C4-2B (cell line): Measurements from ENCODE around the gene NXPH3.

ENCODE experiments used
- H3K27ac ChIP-seq: fragments of 450-650 bp; 2 replicates; pipeline ENCODE4 v1.5.1; 2017
- CTCF ChIP-seq: fragments of 450-650 bp; conservative IDR thresholded peaks from 2 replicates; pipeline ENCODE4 v1.5.1; 2017; ENCODE audit warnings: mild to moderate bottlenecking
- ZFX ChIP-seq: fragments of 450-650 bp; IDR thresholded peaks from 2 replicates; pipeline ENCODE4 v1.6.1; 2017

Gene NXPH3

DNA sequence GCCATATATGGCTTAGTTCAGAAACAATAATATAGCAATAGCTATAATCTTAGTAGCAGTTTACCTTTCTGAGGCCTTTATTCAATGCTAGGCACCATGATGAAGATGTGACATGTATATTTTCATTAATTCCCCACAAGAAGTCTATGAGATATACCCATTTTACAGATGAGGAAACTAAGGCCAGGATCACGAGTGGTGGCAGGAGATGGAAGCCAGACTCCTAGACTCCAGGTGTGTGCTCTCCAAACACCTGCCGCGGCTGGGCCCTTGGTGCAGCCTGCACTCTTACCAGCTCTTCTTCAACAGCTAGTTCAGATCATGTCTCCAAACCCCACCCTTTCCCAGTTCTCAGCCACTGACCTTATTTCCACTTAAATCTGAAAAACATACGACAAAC is 15.2 kb downstream of the NXPH3 start:
- no peak for TF ChIP-seq ZFX
- no peak overlapping the region for H3K27ac ChIP-seq

DNA sequence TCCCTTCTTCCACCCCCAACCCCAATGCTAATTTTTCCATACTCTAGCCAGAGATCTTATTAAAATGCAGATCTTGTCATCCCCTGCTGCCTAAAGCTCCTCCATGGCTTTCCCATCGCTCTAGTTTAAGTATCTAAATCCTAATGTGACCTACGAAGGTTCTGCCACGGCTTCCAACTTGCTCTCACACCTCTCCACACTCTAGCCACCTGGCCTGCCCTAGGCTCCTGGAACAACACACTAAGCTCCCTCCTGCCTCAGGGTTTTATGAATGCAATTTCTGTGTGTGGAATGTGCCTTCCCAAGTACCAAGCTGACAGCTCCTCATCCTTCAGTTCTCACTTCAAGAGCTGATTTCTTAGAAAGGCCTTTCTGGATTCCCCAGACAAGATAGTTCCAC is 16.6 kb downstream of the NXPH3 start:
- TF ChIP-seq CTCF = no peak
- no peak for TF ChIP-seq ZFX
- H3K27ac ChIP-seq = no peak overlapping the region

GRCh38 chr17:49595328-49595727 is 19.7 kb downstream of the NXPH3 start:
- H3K27ac ChIP-seq = no peak overlapping the region
- TF ChIP-seq ZFX (no peak), CTCF (no peak)

GRCh38 chr17:49595980-49596379 is 20.3 kb downstream of the NXPH3 start:
- no peak for TF ChIP-seq CTCF
- no peak for TF ChIP-seq ZFX
- H3K27ac ChIP-seq = no peak overlapping the region

DNA sequence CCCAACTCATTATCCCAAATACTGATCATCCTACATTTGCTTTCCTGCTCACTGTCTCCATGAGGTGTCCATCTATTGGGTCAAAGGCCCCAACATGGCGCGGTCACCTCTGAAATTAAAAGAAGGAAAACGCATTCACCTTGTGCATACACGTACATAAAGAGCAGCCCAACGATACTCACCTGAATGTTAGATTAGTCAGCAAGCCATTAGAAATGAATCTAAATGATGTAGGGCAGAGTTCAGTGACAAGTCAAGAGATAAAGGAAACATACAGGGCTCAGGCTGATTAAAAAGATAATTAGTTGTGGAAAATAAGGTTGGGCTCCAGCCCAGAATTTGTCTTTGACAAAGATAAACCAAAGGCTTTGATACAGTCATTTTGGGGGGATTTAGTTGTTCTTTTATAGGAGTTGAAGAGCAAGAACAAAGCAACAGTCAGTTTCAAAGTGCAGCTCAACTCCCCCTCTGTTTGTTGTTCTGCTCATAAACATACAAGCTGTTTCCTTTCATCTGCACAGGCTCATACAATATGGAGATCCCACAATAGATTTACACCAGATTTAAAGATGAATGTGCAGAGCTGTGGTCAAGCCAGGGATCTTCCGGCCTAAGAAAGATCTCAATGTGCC is 21.1 kb downstream of the NXPH3 start:
- H3K27ac ChIP-seq = no peak overlapping the region
- no peak for TF ChIP-seq CTCF
- TF ChIP-seq ZFX = no peak

GRCh38 chr17:49597436-49597835 is 21.8 kb downstream of the NXPH3 start:
- H3K27ac ChIP-seq = no peak overlapping the region
- TF ChIP-seq ZFX = no peak
- TF ChIP-seq CTCF = no peak

- H3K27ac ChIP-seq = no peak overlapping the region
- TF ChIP-seq ZFX (no peak), CTCF (no peak)
These were observed 22.4 kb downstream of the NXPH3 start for GRCh38 chr17:49597928-49598655.

GRCh38 chr17:49598918-49599317 is 23.2 kb downstream of the NXPH3 start:
- no peak overlapping the region for H3K27ac ChIP-seq
- TF ChIP-seq ZFX (no peak), CTCF (no peak)
